ENCODE measurements around the gene IQCE. TPM values are rescaled to one million over a fixed set of nuclear protein-coding genes. Genes with fewer than 3 reads are reported as not detected.

The IQCE gene
- total and polyA plus RNA-seq, 2 experiments from 2014 or later: 14.7 to 14.9 TPM

- no peaks in the 10 kb centered on the region for H4K20me1 ChIP-seq (ENCODE audit: insufficient read depth)
- in situ Hi-C loops (cut with MboI): no loop called here
- no peak for DNase-seq
- H3K9me2 ChIP-seq (ENCODE audit: insufficient read depth): no peaks in the 10 kb centered on the region
- no peaks in the 10 kb centered on the region for H3K36me3 ChIP-seq (ENCODE audit: low read depth)
- no peaks in the 10 kb centered on the region for H3K9me3 ChIP-seq (ENCODE audit: low read depth)
- H3K4me1 ChIP-seq (ENCODE audit: insufficient read depth): peaks cover 21% of the 10 kb centered on the region
- 0 out of 2 replicates have a peak, but pooled peaks cover 5% of the 10 kb centered on the region for H3F3A ChIP-seq (ENCODE audit: insufficient read depth)
- H3K27ac ChIP-seq: no peak overlapping the region
- no peak overlapping the region for H2AFZ ChIP-seq
- WGBS, 2 experiments (ENCODE audit: low coverage in 1 of 2, low lambda C conversion rate in 2 of 2, missing lambda C conversion rate in 2 of 2): 83 to 86% methylated on average over 14 of the region's 14 CpGs
- H3K4me3 ChIP-seq: no peak overlapping the region
- H3K79me2 ChIP-seq (ENCODE audit: insufficient read depth): peaks cover 4% of the 10 kb centered on the region
- no peaks in the 10 kb centered on the region for H3K27me3 ChIP-seq (replicated peaks; ENCODE audit: insufficient read depth)
- H3K4me2 ChIP-seq (ENCODE audit: unreplicated experiment): no peak overlapping the region
- no peak overlapping the region for H3K9ac ChIP-seq
- TF ChIP-seq EZH2 (IDR thresholded peaks at IDR 0.05; ENCODE audit: insufficient read depth, poor library complexity, severe bottlenecking) (no peak), EZH2phosphoT487 (IDR thresholded peaks at IDR 0.05; ENCODE audit: insufficient read depth, low read depth) (no peak)
Measured at GRCh38 chr7:2645274-2645868, 86.6 kb downstream of the IQCE start.

GRCh38 chr7:2646336-2646679 is 87.5 kb downstream of the IQCE start:
- H3K9me2 ChIP-seq (ENCODE audit: insufficient read depth): no peaks in the 10 kb centered on the region
- TF ChIP-seq EZH2phosphoT487 (IDR thresholded peaks at IDR 0.05; ENCODE audit: insufficient read depth, low read depth): no peak
- TF ChIP-seq EZH2 (IDR thresholded peaks at IDR 0.05; ENCODE audit: insufficient read depth, poor library complexity, severe bottlenecking): no peak
- no peak overlapping the region for H2AFZ ChIP-seq
- H3K36me3 ChIP-seq (ENCODE audit: low read depth): no peaks in the 10 kb centered on the region
- no peaks in the 10 kb centered on the region for H3K27me3 ChIP-seq (replicated peaks; ENCODE audit: insufficient read depth)
- 0 out of 2 replicates have a peak, but pooled peaks cover 5% of the 10 kb centered on the region for H3F3A ChIP-seq (ENCODE audit: insufficient read depth)
- no peaks in the 10 kb centered on the region for H3K9me3 ChIP-seq (ENCODE audit: low read depth)
- peaks cover 12% of the 10 kb centered on the region for H3K4me1 ChIP-seq (ENCODE audit: insufficient read depth)
- no peak overlapping the region for H3K4me2 ChIP-seq (ENCODE audit: unreplicated experiment)
- no peaks in the 10 kb centered on the region for H4K20me1 ChIP-seq (ENCODE audit: insufficient read depth)
- no peaks in the 10 kb centered on the region for H3K79me2 ChIP-seq (ENCODE audit: insufficient read depth)
- no peak overlapping the region for H3K27ac ChIP-seq
- no peak overlapping the region for H3K4me3 ChIP-seq
- WGBS, 2 experiments (ENCODE audit: low coverage in 1 of 2, low lambda C conversion rate in 2 of 2, missing lambda C conversion rate in 2 of 2): 84 to 86% methylated on average over 9 to 10 of the region's 10 CpGs
- H3K9ac ChIP-seq: no peak overlapping the region
- no peak for DNase-seq
- in situ Hi-C loops (cut with MboI): no loop called here

GRCh38 chr7:2646680-2647571 is 88.1 kb downstream of the IQCE start:
- H3K9me2 ChIP-seq (ENCODE audit: insufficient read depth): no peaks in the 10 kb centered on the region
- H3K4me3 ChIP-seq: no peak overlapping the region
- H3K79me2 ChIP-seq (ENCODE audit: insufficient read depth): no peaks in the 10 kb centered on the region
- H3K27ac ChIP-seq: no peak overlapping the region
- no peaks in the 10 kb centered on the region for H3K9me3 ChIP-seq (ENCODE audit: low read depth)
- no peak overlapping the region for H3K4me2 ChIP-seq (ENCODE audit: unreplicated experiment)
- in situ Hi-C loops (cut with MboI): no loop called here
- 79 to 86% methylated on average over 41 to 68 of the region's 73 CpGs for WGBS, 2 experiments (ENCODE audit: low coverage in 1 of 2, low lambda C conversion rate in 2 of 2, missing lambda C conversion rate in 2 of 2)
- peaks cover 6% of the 10 kb centered on the region for H3K4me1 ChIP-seq (ENCODE audit: insufficient read depth)
- H3K27me3 ChIP-seq (replicated peaks; ENCODE audit: insufficient read depth): no peaks in the 10 kb centered on the region
- DNase-seq: no peak
- TF ChIP-seq EZH2 (IDR thresholded peaks at IDR 0.05; ENCODE audit: insufficient read depth, poor library complexity, severe bottlenecking) (no peak), EZH2phosphoT487 (IDR thresholded peaks at IDR 0.05; ENCODE audit: insufficient read depth, low read depth) (no peak)
- no peak overlapping the region for H3K9ac ChIP-seq
- H2AFZ ChIP-seq: no peak overlapping the region
- H3K36me3 ChIP-seq (ENCODE audit: low read depth): no peaks in the 10 kb centered on the region
- 0 out of 2 replicates have a peak, but pooled peaks cover 4% of the 10 kb centered on the region for H3F3A ChIP-seq (ENCODE audit: insufficient read depth)
- H4K20me1 ChIP-seq (ENCODE audit: insufficient read depth): no peaks in the 10 kb centered on the region

GRCh38 chr7:2647594-2648172 is 88.9 kb downstream of the IQCE start:
- Histone ChIP-seq H3K9ac (no peak overlapping the region), H2AFZ (no peak overlapping the region), H3K9me2 (ENCODE audit: insufficient read depth) (no peaks in the 10 kb centered on the region), H3K4me3 (no peak overlapping the region), H3K36me3 (ENCODE audit: low read depth) (no peaks in the 10 kb centered on the region), H3F3A (ENCODE audit: insufficient read depth) (no peaks in the 10 kb centered on the region), H3K27me3 (replicated peaks; ENCODE audit: insufficient read depth) (no peaks in the 10 kb centered on the region), H3K4me1 (ENCODE audit: insufficient read depth) (peaks cover 3% of the 10 kb centered on the region; the same call in 1 of the 2 replicates), H3K9me3 (ENCODE audit: low read depth) (no peaks in the 10 kb centered on the region), H3K4me2 (ENCODE audit: unreplicated experiment) (no peak overlapping the region), H3K79me2 (ENCODE audit: insufficient read depth) (no peaks in the 10 kb centered on the region), H4K20me1 (ENCODE audit: insufficient read depth) (no peaks in the 10 kb centered on the region), H3K27ac (no peak overlapping the region)
- TF ChIP-seq EZH2phosphoT487 (IDR thresholded peaks at IDR 0.05; ENCODE audit: insufficient read depth, low read depth) (no peak), EZH2 (IDR thresholded peaks at IDR 0.05; ENCODE audit: insufficient read depth, poor library complexity, severe bottlenecking) (no peak)
- in situ Hi-C loops (cut with MboI): no loop called here
- 81 to 87% methylated on average over 6 to 15 of the region's 15 CpGs for WGBS, 2 experiments (ENCODE audit: low coverage in 1 of 2, low lambda C conversion rate in 2 of 2, missing lambda C conversion rate in 2 of 2)
- DNase-seq: no peak

All from GM23248 (cell line).